GM18499 (cell line): ENCODE measurements around the gene PCSK5.

ENCODE experiments used
- ATAC-seq: cut with Tn5 transposase; IDR thresholded peaks from one replicate; pipeline ENCODE4 v1.9.1; 2021; ENCODE audit warnings: moderate number of reproducible peaks; ENCODE audit not compliant: insufficient read depth, unreplicated experiment

PCSK5 gene

DNA sequence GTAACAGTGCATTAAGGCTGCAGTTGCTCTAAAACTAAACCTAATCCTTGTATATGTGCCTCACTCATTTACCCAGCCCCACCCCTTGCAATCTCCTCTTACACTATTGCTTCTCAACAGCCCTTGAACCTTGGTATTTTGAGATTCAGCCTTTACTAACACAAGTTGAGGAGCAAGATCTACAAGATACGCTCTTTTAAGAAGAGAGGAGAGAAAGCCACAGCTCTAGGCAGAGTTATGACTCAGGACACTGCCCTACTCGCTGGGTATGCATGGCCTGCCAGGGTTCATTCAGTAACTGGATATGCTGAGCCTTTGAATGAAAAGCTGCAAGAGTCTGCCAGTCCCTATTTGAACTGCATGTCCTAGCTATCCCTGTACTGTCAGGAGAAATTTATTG, 219.5 kb downstream of the PCSK5 start:
- no peak for ATAC-seq

- no peak for ATAC-seq
Measured at GRCh38 chr9:76112151-76112550, 221.7 kb downstream of the PCSK5 start.

DNA sequence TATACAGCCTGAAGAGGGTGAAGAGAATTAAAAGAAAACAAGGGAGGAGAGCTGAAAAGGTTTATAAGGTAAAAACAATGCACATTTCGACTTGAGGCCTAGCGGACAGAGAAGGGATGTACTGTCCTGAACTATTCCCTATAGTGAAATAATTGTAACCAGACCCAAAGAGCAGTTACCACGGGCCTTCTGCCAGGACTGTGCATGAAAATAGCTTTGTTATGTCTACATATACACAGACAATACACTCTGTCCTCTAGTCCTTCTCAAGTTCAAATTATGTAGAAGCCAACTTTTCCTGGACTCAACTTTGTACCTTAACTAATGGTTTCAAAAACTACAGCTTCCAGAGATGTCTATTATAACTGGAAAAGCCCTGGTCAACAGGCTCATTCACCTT, 223.7 kb downstream of the PCSK5 start:
- no peak for ATAC-seq

GRCh38 chr9:76115396-76115795, 224.9 kb downstream of the PCSK5 start:
- ATAC-seq: no peak

DNA sequence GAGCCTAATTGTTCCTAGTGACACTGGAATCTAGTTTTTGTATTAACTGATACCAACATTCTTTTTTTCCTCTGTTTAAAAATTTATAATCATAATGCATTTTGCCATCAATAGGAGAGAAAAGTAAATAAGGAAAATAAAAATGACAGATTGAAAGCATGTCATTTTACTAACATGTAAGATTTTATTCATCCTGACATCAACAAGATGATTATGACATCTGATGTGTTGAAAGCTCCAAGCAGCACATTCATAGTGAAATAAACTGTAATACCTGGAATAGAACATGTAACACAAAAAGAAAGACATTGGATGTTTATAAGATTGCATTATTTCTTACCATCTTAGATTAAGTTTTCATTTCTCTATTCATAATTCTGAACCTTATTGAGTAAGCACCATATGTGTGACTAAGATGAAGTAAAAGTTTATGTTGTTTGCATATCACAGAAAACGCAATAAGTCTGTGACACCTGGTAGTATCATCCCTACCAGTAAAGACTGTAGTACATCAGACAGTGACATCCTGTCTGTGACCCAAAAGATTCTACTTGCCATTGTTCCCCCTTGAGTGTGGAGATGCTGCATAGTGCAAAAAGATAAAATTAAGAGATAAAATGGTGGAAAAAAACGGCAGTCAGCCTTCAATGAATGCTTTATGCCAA, 225.6 kb downstream of the PCSK5 start:
- ATAC-seq: no peak

- ATAC-seq: no peak
Measured at GRCh38 chr9:76116913-76117312, 226.4 kb downstream of the PCSK5 start.

- ATAC-seq: no peak
Measured at GRCh38 chr9:76127637-76128036, 237.2 kb downstream of the PCSK5 start.

GRCh38 chr9:76135902-76136301, 245.4 kb downstream of the PCSK5 start:
- no peak for ATAC-seq

GRCh38 chr9:76136986-76137385, 246.5 kb downstream of the PCSK5 start:
- ATAC-seq: no peak

DNA sequence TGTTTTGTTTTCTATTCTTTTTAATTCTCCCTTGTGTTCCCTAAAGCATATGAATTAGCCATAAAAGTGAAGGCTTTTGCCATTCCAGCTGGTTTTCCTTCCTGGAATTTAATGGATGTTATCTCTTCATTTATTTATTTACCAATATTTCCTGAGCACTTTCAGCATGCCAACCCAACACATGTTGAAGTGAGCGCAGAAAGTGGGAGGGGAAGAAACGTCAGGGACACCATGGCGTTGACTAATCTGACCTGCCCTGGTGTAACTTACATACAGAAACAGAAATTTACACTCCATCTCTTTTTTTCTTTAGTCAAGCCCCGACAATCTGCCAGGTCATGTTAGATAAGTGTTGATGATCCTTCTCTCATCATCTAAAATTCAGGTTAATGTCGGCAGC, 247.5 kb downstream of the PCSK5 start:
- ATAC-seq: no peak

GRCh38 chr9:76138360-76138759, 247.9 kb downstream of the PCSK5 start:
- ATAC-seq: no peak

DNA sequence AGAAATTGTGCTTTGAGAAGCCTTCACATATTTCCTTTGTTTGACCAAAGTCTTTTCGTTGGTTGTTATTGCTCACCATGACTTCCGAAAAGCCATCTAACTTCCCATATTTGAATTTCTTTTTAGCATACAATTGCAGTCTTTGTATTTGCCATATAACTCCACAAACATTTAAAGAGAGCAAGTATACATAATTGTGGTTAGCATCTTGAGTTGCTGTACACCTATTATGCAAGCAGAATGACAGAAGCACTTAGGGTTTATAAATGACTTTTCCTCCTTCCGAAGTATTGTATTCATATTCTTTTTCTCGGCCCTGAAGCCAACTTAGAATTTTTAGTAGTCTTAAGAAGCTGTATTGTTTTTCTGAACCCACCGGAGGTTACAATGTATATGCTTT, 253.4 kb downstream of the PCSK5 start:
- ATAC-seq: no peak

GRCh38 chr9:76150013-76150412, 259.5 kb downstream of the PCSK5 start:
- no peak for ATAC-seq

DNA sequence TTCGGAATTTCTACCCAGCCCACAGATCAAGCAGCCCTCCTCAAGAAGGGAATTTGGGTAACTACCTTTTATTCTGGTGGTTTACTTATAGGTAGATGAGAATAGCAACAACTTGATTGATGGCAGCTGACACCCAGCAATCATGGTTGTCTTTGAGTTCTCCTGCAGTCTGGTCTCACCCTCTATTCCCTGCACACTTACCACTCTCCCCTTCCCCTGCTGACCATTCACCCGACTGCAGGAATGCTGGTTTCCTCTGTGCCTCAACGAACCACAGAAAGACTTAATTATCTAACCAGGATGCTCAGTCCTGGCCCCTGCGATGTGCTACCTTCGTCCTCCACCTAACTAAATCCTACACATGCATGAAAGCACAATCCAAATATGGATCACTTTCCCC, 260.8 kb downstream of the PCSK5 start:
- no peak for ATAC-seq

GRCh38 chr9:76153339-76153738, 262.9 kb downstream of the PCSK5 start:
- no peak for ATAC-seq

- no peak for ATAC-seq
Measured at GRCh38 chr9:76153902-76154629, 263.6 kb downstream of the PCSK5 start.

GRCh38 chr9:76155361-76155760, 264.9 kb downstream of the PCSK5 start:
- ATAC-seq: no peak

- no peak for ATAC-seq
Measured at GRCh38 chr9:76158713-76159112, 268.2 kb downstream of the PCSK5 start.

GRCh38 chr9:76159293-76159926, 268.9 kb downstream of the PCSK5 start:
- ATAC-seq: no peak

DNA sequence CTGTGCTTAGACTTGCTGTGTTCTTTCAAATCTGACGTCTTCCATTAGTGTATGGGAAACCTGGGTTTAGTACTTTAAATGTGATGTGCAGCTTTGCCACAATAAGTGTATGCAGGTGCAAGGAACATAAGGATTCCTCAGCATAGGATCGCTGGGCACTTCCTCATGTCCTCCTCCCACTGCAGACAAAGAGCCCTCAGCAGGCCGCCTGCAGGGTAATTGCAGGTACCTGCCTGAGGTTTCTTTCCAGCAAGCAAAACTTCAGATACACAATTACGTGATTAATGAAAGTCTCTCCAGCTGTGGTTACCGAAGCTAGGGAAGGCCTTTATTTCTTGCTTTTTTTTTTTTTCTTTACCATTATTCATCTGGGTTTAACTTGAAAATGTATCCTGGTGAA, 270.6 kb downstream of the PCSK5 start:
- no peak for ATAC-seq

DNA sequence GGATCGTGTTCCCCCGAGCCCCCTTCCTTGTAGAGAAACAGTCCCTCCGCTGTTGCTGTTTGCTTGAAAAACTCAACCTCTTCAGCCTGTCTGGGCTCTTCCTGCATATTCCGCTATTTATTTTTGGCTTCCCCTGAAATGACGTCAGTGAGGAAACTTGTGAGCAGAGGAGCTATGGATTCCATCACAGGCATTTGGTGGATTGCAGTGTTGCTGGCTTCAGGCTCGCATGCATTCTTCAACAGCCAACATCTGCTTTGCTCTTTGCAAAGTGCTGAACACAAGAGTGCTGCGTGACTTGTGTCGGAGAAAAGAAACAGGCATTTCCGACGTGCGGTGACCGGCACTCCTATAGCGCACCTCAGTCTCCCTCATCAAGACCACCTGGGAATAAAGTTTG, 271.1 kb downstream of the PCSK5 start:
- no peak for ATAC-seq
